B cell (primary cell): ENCODE results near the gene PBX1.

ENCODE experiments used
- EZH2 ChIP-seq: IDR thresholded peaks from 2 replicates; pipeline ENCODE4 v1.6.1; 2012; ENCODE audit warnings: borderline replicate concordance, low read depth, mild to moderate bottlenecking, moderate library complexity, low read length; ENCODE audit not compliant: insufficient read depth, poor library complexity, severe bottlenecking
- TF ChIP-seq, protein P1 (sequence below): fragments of 200-600 bp; IDR thresholded peaks from one replicate; pipeline ENCODE4 v1.8.0; 2022; ENCODE audit warnings: antibody characterized with exemption, mild to moderate bottlenecking

DNA sequence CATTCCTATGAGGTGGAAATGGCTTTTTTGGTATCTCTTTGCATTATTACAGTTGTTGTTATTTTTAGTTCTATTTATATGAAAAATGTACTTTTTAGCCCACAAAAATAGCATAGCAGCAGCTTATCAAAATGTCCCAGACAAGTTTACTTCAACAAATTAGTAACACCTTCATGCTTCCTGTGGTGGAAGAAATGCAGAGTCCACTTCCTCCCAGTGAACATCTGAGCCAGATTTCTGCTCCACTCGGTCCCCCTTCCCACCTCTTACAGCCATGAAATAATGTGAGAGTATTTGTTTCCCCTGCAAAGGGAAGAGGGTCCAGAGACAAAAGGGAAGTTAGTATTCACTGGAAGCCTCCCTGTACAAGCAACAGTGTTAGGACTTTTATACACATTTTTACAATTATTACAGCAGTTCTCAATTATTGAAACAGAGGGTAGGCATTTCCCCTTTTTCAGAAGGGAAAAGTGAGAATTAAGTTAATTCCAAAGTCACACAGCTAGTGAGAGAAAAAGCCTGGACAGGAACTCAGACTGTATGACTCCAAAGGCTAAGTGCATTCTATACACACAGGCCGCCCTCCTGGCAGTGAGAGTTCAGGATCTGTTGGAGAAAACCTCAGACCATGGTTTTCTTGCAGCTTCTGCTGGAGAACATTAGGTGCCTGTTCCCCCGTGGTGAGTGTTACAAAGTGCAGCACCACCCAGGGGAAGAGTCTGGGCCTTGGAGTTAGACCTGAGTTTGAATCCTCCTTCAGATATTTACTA lies 126.5 kb downstream of the PBX1 start:
- no peak for TF ChIP-seq EZH2
- TF ChIP-seq, protein P1, sequence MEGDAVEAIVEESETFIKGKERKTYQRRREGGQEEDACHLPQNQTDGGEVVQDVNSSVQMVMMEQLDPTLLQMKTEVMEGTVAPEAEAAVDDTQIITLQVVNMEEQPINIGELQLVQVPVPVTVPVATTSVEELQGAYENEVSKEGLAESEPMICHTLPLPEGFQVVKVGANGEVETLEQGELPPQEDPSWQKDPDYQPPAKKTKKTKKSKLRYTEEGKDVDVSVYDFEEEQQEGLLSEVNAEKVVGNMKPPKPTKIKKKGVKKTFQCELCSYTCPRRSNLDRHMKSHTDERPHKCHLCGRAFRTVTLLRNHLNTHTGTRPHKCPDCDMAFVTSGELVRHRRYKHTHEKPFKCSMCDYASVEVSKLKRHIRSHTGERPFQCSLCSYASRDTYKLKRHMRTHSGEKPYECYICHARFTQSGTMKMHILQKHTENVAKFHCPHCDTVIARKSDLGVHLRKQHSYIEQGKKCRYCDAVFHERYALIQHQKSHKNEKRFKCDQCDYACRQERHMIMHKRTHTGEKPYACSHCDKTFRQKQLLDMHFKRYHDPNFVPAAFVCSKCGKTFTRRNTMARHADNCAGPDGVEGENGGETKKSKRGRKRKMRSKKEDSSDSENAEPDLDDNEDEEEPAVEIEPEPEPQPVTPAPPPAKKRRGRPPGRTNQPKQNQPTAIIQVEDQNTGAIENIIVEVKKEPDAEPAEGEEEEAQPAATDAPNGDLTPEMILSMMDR = no peak
